GM18858 (cell line): Measurements from ENCODE around the gene MED15.
"Not testable (repeated sequence)": the region's sequence is repeated elsewhere in the genome, so short reads cannot be mapped to it uniquely, and the experiment has no call there.

Experiments used
- ATAC-seq: cut with Tn5 transposase; IDR thresholded peaks from one replicate; pipeline ENCODE4 v1.9.1; 2021; ENCODE audit not compliant: unreplicated experiment

The MED15 gene

DNA sequence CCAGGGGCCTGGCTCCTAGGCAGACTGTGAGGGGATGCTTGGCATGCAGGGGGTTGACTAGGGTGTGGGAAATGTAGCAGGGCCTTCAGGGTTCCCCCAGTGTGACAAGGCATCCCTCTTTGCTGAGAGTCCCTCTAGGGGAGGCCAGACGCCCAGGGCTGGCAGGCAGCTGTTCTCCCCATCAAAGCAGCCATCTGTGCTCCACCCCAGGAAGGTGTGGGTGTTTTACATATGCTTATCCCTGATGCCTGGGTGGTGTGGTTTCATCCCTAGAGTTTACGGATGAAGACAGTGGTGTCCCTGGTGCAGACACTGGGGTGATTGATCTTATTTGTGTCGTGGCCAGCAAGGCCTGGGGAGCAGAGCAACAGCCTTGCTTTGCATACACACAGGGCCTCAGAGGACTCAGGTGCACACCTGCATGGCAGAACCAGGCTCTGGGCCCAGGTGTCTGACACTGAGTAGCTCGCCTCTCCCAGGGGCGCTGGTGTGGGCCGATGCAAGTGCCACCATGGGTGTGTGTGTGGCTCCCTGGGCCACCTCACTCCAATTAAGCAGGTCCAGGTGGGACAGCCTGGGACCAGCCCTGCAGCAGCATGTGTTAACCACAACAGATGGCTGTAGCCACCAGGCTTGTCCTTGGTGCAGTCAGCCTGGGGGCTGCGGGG lies 74.2 kb downstream of the MED15 start:
- no peak for ATAC-seq

DNA sequence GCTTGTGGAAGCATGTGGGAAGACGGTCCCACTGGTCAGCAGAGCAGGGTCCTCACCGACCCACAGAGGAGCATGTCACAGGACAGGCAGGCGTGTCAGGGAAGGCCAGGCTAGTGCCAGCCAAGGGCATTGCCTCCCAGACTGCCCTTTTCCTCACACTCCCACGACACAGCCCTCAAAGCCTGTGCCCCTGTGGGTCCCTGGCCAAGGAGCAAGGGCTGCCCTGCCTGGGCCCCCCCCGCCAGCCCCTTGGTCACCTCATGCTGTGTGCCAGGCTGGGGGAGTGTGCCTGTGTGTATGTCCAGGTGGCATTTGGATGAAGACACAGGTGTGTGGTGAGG lies 74.7 kb downstream of the MED15 start:
- ATAC-seq, result no peak

DNA sequence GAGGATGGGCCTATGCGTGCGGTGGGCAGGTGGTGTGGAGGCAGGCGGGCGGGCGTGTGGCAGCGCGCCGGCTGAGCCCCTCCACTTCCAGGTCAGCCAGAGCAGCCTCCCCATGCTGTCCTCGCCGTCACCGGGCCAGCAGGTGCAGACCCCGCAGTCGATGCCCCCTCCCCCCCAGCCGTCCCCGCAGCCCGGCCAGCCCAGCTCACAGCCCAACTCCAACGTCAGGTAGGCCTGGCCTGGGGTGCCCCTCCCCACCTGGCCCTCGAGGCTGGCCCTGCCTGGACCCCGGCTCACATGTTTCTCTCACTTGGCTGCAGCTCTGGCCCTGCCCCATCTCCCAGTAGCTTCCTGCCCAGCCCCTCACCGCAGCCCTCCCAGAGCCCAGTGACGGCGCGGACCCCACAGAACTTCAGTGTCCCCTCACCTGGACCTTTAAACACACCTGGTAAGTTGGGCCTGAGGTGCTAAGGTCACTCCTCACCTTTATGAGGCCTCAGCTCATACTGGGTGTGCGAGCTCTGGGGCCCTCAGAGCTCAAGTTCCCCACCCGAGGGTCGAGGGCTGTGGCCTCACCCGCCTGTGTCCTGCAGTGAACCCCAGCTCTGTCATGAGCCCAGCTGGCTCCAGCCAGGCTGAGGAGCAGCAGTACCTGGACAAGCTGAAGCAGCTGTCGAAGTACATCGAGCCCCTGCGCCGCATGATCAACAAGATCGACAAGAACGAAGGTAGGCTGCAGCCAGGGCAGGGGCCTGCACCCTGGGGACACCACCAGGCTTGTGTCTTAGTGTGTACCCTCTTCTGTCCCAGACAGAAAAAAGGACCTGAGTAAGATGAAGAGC lies 75.3 kb downstream of the MED15 start:
- ATAC-seq, result no peak

DNA sequence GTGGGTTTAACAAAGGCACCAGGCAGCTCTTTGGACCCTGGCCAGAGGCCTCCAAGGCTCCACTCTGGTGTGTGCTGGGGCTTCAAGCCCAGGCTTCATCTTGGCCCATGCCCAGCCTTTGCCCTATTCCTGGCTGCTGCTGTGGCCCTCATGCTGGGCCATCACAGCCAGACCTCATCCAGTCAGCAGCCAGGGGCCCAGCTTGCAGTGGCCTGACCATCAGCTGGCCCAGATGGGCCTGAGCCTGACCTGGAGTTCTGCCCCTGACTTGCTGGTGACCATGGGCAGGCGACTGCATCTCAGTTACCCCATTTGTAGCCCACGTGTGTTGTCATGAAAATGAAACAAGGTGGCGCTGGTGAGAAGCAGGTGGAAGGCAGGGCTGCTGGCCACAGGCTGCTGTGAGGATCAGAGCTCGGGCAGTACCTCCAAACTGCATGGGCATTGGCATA lies 76.1 kb downstream of the MED15 start:
- ATAC-seq, result no peak

DNA sequence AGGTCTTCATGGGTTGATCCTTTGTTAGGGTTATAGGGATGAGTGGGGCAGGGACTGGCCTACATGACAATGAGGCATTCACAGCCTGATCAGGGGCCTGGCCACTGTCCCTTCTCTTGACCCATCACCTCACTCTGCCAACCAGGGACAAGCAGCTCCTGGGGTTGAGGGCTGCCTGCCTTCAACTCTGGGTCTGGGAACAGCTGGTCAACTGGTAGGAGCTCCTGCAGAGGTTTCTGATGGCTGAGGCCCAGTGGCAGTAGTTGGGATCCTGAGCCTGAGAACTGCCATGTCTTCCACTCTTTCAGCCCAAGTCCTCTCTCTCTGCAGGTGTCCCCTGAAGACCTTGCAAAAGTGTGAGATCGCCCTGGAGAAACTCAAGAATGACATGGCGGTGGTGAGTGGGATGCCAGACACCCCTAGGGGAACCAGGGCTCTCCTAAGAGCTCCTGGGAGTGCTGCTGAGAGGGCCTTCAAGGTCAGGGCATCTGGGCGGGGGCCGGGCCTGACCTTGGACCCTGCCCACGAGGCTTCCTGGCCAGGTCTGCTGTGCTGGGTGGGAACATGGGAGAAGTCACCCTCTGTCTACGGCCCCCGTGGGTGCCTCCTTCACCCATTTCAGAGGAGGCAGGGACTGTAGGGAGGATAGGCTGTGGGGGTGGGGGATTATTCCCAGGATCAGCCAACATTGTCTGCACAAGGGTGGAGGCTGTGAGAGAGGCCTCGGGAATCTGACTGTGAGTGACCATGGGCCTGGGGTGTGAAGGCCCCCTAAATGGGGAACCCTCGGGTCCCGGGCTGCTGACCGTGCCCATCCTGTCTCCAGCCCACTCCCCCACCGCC lies 76.8 kb downstream of the MED15 start:
- ATAC-seq, result no peak

DNA sequence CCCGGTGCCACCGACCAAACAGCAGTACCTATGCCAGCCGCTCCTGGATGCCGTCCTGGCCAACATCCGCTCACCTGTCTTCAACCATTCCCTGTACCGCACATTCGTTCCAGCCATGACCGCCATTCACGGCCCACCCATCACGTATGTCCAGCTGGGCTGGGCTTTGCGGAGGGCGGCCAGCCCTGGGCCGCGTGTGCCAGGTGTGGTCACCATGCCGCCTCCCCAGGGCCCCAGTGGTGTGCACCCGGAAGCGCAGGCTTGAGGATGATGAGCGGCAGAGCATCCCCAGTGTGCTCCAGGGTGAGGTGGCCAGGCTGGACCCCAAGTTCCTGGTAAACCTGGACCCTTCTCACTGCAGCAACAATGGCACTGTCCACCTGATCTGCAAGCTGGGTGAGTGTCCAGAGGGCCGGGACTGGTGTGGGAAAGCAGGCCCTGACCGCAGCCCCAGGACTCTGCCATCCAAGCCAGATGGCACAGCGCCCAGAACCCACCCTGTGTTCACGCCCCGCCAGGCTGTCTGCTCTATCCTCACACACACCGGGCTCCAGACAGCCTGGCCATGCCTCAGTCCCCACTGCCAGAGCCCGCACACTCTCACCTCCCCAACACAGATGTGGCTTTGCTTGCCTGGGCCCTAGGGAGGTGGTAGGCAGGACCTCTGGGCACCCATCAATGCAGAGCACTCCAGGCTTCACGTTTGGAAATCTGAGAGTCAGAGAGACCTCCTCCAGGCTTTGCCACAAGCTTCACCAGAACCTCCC lies 77.6 kb downstream of the MED15 start:
- ATAC-seq, result no peak

DNA sequence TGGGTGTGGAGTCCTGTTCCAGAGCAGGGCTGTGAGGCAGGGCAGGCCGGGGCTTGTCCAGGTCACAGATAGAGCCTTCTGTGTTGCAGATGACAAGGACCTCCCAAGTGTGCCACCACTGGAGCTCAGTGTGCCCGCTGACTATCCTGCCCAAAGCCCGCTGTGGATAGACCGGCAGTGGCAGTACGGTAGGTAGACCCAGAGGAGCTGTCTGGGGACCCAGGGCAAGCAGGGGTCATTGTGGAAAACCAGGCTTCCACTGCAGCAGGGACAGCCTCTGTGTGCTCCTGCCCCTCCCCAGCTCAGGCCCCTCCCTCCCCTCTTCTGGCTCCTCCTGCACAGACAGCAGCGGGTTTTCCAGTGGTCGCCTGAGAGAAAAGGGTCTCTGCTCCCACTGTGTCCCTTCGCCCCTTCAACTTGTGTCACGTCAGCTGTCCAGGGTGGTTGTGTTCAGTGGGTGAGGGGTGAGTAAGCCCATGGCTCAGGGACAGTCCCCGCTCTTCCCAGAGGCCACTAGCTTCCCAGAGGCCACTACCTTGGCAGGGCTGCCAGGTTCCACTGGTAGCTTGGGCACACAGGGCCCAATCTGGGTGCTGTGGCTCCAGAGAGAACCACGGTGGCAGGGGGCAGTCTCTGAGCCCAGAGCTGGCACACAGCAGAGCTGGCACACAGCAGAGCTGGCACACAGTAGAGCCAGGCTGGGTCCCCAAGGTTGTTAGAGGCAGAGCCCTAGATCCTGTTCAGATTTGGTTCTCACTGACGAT lies 78.4 kb downstream of the MED15 start:
- no peak for ATAC-seq

DNA sequence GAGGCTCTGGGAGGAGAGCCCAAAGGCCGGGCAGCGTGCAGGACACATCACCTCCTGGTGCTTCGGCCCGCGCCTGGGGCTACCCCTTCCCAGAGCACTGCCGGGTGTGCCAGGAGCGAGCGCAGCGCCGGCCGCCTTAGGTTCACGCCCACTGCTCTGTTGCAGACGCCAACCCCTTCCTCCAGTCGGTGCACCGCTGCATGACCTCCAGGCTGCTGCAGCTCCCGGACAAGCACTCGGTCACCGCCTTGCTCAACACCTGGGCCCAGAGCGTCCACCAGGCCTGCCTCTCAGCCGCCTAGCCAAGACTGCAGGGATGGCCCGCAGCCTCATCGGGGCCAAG lies 79.0 kb downstream of the MED15 start:
- ATAC-seq, result no peak

DNA sequence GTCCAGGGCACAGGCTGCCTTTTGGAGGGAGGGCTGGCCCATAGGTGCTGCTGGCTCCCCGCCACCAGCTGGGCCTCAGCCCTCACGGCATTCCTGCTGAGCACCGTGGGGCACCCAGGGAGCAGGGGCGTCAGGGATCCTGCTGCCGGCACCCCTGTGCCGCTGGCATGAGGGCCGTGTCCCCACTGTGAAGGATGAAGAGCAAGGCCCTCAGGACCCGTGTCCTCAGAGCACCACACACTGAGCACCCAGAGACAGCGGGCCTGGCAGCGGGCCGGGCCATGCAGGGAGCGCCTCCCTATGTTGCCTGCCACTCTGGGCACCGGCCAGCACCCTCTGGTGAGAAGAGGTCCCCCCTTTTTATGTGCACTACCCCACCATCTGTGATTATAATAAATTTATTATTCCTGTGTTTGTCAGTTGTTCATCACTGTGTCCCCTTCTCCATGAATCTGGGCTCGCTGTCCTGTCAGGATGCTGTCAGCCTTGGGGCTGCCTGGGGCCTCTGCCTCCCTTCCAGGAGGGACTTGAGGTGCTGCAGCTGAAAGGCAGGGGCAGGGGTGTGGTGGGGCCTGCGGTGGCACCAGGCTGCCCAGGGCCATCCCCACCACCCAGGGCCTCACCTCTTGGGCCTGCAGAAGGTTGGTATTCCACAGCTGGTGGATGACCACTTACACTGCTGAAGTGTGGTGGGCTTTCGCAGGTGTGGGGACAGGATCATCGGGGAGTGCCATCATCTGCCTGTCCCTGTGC lies 80.0 kb downstream of the MED15 start:
- ATAC-seq, result no peak

DNA sequence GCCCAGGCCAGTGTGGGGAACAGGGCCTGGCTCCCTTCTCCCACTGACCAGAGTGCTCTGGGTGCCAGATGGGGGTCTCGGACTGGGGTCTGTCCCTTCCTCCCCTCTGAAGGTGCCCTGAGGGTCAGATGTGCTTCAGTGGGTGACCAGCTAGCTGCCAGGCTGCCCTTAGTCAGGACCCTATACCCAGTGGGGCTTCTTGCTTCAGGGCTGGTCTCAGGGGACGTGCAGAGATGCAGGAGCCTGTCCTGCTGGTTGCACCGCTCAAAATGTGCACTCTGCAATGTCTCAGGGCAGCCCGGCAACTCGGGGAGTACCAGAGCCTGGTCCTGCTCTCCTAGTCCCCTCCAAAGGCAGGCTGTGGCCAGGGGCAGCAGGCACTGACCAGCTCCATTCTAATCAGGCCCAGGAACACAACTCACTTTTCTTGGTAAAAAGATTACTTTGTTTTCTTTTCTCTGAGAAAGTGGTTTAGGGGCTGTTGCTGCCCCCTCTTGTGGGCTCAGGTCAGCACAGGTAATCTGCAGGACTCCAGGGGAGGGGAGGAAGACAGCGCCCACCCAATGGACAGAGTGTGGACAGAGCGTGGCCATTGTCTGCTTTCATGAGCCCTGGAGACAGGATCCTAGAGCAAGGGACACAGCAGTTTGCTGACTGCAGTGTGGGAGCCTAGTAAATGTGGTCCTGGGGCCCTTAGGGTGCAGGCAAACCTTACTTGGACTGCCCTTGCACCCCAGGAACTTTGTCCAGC lies 80.9 kb downstream of the MED15 start:
- ATAC-seq, result no peak

DNA sequence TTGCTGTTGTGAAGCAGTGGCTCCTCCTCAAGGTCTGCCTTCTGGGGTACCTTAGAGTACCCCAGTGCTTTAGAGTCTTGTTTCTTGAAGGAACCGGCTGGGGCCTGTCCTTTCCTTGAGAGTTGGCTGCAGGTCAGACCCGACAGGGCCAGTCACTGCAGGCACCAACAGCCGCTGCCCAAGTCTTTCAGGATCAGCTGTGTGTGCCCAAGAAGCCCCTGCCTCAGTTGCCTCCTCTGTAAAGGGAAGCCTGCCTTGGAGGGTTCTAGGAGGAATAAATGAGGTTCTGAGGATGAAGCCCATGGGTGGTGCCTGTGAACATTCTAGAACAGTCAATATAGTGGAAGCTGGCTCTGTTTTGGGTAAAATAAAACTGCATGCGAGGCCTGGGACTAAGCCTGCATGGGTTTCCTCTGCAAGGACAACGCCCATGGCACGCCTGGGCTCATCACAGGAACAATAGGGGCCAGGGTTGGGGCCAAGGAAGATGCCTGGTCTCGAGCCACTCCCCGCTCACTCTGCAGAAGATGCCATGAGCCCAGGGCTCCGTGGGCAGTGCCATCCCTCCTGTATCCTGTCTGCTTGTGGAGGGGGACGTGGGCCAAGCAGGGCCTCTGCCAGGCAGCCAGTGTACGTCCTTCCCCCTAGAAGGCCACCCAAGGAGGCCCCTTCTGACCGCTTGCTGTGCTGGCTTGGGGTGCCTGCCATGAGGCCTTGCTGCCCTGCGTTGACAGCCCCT lies 81.6 kb downstream of the MED15 start:
- ATAC-seq, result no peak

DNA sequence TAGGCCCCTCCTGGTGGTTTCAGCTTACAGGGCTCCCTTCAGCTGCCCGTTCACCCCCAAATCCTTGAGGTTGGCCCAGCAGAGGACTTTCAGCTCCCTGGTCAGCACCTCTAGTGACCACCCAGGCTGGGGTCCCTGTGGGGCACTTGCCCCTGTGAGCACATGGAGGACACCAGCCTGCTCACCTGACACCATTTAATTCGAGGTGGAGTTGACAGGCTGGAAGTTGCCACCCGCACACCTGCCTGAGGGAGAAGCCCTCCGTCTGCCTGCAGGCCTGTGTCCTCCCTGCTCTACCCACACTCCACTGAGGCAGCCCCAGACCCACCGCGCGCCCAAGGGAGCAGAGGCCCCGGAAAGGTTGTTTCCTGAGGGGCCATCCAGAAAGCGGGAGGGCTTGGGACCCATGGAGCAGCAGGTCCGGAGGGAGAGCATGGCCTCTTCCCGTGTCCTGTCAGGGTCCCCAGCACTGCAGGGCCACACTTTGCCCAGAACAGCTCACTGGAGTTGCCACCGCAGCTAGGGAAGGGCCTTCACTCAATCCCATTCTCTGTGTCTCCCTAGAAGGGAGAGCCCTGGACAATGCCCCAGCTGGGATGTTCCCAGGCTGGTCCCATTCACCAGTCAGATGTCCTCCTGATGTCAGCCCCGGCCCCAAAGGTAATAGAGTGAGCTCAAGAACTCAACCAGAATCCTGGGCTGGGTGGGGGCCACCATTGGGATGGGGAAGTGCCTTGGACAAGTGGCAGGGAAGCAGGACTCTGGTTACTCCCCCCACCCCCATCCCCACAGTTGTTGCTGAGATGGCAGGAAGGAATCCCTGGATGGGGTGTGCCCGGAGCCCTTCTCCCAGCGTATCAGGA lies 82.4 kb downstream of the MED15 start:
- no peak for ATAC-seq

DNA sequence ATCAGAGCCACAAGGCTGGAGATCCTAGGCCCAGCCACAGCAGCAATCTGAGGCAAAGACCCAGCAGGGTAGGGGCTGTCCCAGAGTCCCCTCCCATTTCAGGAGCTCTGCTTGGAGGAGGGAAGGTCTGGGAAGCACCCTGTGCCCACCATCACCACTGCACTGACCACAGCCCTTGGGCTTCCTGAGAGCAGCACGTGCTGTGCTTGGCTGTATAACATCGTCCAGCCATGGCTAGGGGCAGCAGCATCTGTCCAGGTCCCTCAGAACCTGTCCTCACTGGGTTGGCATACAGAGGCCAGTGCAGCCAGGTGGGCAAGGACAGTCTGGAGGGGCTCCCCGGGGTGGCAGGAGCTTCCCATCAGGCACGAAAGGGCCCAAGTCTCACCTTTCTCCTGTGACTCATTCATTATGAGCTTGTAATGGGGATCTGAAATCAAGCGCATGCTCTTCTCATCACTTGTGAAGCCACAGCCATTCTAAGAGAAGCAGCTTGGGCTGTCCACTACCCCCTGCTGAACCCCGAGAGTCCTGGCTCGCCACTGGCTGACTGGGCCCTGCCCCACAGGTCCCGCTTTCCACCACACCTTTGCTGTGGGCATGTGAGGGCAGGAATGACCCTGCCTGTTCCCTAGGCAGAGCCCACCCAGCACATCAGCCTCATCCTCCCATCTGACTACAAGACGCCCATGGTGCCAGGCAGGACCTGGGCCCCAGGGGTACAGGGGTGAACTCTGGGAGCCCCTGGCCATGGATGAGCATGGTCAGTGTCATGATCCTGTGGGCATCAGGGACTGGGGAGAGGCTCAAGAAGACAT lies 83.3 kb downstream of the MED15 start:
- ATAC-seq, result no peak

DNA sequence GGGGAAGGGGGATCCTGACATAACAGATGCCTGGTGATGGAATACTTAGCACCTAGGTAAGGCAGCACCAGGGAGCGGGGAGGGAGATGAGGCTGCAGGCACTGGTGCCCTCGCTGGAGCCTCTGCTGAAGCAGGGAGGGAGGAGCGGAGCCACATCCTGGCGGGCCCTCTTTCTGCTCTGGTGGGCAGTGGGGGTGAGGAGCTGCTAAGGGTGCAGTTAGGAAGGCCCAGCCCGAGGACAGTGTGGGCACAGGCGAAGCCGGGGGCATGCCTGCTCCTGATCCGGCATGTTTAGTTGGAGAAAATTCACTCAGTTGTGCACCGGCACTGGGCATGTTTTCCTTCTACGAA lies 83.9 kb downstream of the MED15 start:
- no peak for ATAC-seq

DNA sequence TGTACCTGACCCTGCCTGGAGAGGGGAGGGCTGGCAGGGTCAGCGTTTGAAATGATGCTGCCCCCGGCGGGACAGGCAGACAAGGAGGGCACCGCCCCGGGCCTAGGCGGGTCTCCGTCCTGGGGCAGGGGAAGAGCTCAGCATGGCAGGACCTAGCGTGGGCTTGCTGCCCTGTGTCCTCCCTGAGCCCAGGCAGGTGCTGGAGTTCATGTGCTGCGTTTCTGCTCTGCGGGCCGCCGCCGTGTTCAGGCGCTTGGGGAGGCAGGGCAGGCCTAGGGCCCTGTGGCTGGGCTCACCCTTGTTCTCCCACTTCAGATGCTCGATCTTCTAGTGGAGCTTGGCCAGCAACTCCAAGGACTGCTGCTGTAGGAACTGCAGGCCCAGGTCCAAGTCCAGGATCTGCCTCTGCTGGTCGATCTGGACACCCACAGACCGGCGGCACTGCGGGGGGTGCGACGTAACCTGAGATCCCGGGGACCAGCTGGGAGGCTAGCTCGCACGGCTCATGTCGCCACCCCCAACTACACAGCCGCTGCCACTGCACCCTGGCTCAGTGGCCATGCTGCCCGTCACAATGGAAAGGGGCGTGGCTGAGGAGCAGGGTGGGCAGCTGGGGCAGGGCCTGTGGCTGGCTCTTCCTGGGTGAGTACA lies 84.4 kb downstream of the MED15 start:
- ATAC-seq, result no peak

DNA sequence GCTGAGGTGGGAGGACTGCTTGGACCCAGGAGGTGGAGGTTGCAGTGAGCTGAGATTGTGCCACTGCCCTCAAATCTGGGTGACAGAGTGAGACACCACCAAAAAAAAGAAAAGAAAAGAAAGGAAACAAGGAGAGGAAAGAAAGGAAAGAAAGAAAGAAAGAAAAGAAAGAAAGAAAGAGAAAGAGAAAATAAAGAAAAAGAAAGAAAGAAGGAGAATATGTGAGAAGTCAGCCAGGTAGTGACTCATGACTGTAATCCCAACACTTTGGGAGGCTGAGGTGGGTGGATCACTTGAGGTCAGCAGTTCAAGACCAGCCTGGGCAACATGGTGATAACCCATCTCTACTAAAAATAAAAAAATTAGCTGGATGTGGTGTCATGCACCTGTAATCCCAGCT lies 86.6 kb downstream of the MED15 start:
- not testable (repeated sequence) for ATAC-seq
